ENCODE measurements around the gene GCG. TPM values are rescaled to one million over a fixed set of nuclear protein-coding genes. Genes with fewer than 3 reads are reported as not detected.

Gene GCG
- total RNA-seq, result not detected in 2 replicates

DNA sequence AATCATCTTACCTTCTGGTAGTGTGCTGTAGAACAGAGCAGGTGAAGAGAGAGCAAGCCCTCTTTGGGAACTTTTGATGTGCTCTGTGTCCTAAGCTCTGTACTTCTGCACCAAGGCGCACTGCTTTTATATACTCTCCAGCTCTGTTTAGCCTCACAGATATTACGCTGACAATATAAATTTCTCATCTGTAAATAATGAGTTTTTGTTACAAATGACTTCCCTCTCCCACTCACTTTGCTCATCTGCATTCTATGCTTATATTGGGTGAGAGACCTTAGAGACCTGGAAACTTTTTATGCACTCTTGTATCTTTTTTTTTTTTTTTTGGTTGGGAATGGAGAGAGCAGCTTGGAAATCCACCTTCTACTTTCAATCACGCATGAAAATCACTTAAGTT, at the start of gene GCG:
TSS of gene GCG (minus strand) at position 101 of the 400 bp plus-strand sequence. CDS start 3,069 bp downstream, outside the sequence.
- DNase-seq, result no peak

DNA sequence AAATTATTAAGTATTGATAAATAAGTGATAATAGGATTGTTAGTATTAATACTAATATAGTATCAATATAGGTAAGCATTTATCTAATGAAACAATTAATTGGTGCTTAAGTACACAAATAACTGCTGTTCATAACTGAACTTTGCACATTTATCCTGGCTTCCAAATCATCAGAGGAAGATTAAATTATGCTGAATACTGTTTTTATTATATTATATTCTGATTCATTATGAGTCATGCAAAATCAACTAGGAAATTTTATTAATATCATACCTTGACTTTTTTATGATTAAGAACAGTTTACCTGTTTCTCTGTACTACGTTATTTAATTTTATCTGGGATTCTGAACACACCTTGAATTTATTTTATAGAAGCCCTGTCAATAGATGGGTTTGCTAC, 48.6 kb upstream of the GCG start:
- DNase-seq, result no peak

GRCh38 chr2:162199913-162200312, 47.9 kb upstream of the GCG start:
- DNase-seq, result no peak

- no peak for DNase-seq
Observed at GRCh38 chr2:162198239-162198638, 46.2 kb upstream of the GCG start.

GRCh38 chr2:162197069-162197825, 45.2 kb upstream of the GCG start:
- DNase-seq, result no peak

- no peak for DNase-seq
Observed at GRCh38 chr2:162196638-162197037, 44.6 kb upstream of the GCG start.

DNA sequence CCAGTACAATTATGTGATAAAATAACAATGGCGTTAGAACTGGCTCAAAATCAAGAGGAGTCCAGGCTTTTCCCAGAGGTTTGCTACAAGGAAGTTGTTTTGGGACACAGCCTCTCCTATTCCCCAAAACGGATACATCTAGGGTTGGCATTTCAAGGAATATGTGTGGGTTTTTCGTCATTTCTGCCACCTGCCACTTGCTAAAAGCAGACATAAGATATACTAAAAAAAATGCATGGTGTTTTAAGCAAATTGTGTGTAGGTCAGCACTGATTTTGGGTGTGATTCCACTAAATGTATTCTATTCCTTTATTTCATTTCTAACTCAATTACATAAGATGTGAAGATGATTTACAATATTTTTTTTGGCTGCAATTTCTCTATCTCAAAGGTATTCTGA, 36.4 kb upstream of the GCG start:
- no peak for DNase-seq

GRCh38 chr2:162185541-162186232, 33.6 kb upstream of the GCG start:
- DNase-seq, result no peak

GRCh38 chr2:162184821-162185450, 32.9 kb upstream of the GCG start:
- DNase-seq, result no peak

- no peak for DNase-seq
Observed at GRCh38 chr2:162184359-162184758, 32.3 kb upstream of the GCG start.

DNA sequence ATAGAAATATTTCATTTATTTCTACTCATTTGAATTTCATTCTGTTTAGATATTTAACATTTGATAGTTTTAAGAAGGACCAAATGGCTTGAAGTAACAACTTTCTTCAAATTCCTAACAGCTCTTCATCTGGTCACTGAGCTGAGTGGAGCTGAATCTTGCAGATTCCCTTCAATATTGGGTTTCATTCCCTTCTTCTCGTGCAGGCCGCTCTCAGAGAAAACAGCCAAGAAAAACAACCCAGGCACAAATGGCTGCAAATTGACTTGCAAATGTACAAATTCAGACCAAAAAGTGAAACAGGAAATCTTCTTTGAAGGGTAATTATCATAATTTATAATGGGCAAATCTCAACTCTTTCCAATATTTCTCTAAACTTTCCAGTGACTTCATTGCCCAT, 30.3 kb upstream of the GCG start:
- DNase-seq, result no peak

GRCh38 chr2:162177301-162177700, 25.3 kb upstream of the GCG start:
- DNase-seq, result no peak

DNA sequence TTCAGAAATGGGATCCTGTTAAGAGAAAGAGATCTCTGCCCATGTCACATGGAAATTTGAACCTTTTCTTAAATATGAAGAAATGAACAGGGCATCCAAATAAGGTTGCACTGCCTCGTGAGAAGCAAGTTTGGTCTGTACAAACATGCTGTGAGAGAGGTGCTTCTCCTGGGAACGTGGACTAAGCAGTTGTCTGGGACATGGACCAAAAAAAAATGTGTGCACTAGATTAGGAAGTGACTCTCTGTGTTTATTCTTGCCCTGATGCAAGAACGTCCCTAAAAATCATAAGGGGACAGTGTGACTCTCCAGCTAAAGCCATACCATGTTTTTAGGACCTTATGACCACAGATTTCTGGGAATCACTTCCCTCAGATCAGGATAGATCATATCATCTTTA, 23.7 kb upstream of the GCG start:
- DNase-seq, result no peak

GRCh38 chr2:162174746-162175145, 22.7 kb upstream of the GCG start:
- no peak for DNase-seq

- DNase-seq, result no peak
Observed at GRCh38 chr2:162172802-162173370, 20.8 kb upstream of the GCG start.

- DNase-seq, result no peak
Observed at GRCh38 chr2:162166745-162167144, 14.7 kb upstream of the GCG start.

- no peak for DNase-seq
Observed at GRCh38 chr2:162166174-162166573, 14.1 kb upstream of the GCG start.

GRCh38 chr2:162164802-162165201, 12.8 kb upstream of the GCG start:
- DNase-seq, result no peak

- no peak for DNase-seq
Observed at GRCh38 chr2:162159446-162159845, 7.4 kb upstream of the GCG start.

DNA sequence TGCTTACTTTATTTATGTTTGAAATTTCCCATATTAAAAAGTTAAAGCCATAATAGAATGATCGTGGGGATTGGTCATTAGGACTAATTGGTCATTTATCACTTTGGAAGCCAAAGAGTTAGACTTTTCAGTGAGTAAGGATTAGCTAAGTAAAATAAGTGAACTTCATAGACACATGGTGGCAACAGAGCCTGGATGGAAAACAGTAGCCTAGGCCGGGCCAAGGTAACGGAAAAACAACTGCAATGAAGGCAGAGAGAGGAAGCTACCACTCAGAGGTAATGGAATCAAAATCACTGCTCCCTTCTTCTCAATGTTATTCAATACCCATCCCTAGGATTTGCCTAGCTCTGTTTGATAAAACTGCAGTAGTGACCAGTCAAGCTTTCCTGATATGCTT, 4.1 kb upstream of the GCG start:
- no peak for DNase-seq

- no peak for DNase-seq
Observed at GRCh38 chr2:162155093-162155492, 3.0 kb upstream of the GCG start.

DNA sequence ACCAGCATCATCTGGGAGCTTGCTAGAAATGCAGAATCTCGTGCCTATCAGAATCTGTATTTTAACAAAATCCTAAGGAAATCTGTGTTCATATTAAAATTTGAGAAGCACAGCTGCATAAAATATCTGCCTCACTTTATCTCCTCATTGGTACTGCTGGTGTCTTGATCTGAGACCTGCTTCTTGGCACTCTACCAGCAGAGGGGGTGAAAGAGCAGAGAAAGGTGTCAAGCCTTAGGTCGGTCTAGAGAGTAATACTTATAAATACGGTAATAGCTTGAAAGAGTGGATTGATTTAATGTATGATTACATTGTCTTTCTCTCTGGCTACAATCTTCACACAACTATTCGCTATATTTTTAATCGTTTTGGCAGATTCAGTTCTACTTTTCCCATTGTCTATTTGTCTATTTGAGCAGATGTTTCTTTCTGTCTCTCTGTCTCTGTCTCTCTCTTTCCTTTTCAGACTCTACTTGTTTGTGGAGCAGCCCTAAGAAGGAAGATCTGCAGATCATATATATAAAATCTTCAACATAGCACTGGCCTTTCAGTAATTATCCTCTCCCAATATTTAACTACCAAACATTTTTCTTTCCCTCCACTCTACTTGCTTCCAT, 1.7 kb upstream of the GCG start:
- peak; percentile 81 for DNase-seq

GRCh38 chr2:162149940-162150339, 2.1 kb downstream of the GCG start:
- no peak for DNase-seq
